H7 (cell line): ENCODE data around the gene SYT15. TPM values are rescaled to one million over a fixed set of nuclear protein-coding genes. Genes with fewer than 3 reads are reported as not detected.
A peak's percentile ranks its signal among the peaks of the same experiment; 100 is the strongest.
"Not testable (repeated sequence)": the region's sequence is repeated elsewhere in the genome, so short reads cannot be mapped to it uniquely, and the experiment has no call there.

ENCODE experiments used
- DNase-seq: peaks from one replicate; pipeline ENCODE4 v3.0.0; 2012
- H3K27me3 ChIP-seq: 2 replicates; pipeline ENCODE4 v1.6.0; 2011; ENCODE audit warnings: mild to moderate bottlenecking, low read length; ENCODE audit not compliant: control insufficient read depth, insufficient read depth
- H3K36me3 ChIP-seq: replicated peaks from 2 replicates; pipeline ENCODE4 v1.5.1; 2011; ENCODE audit warnings: low read length; ENCODE audit not compliant: control insufficient read depth, insufficient read depth
- H3K4me3 ChIP-seq: 2 replicates; pipeline ENCODE4 v1.5.1; 2011; ENCODE audit warnings: low read depth, mild to moderate bottlenecking, control low read depth, low read length, moderate library complexity; ENCODE audit not compliant: insufficient read depth
- total RNA-seq: library from RNA; depleted of rRNA; stranded (reverse); fragments of >200 nt; shearing (Covaris generic); gene quantifications from 2 replicates; pipeline ENCODE4 v1.2.3, GENCODE V29; 2014; rRNA removed

SYT15 gene
- total RNA-seq, 1 experiment from 2014 or later, result not detected

- not testable (repeated sequence) for H3K36me3 ChIP-seq, H3K4me3 ChIP-seq, H3K27me3 ChIP-seq
Measured at GRCh38 chr10:46623899-46624654, 45.1 kb downstream of the SYT15 start.

DNA sequence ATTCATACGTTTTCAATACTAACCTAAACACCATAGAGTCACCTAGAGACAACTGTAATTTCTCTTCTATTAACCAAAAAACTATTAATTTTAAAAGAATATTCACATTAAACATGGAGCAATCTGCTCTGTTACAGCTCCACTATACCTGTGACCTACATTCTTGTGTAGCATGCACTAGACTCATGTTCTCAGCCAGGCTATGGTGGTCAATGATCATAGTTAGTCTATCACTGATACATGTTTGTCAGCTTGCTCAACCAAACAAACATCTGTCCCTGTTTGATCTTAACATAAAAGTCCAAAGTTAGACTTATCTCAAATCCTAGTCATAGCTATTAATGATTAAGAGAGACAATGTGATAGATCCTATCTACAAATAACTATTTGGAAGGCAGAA, 50.9 kb downstream of the SYT15 start:
- not testable (repeated sequence) for H3K4me3 ChIP-seq, DNase-seq, H3K27me3 ChIP-seq, H3K36me3 ChIP-seq

More at GRCh38 chr10:46623899-46624654, 45.1 kb downstream of the SYT15 start:
- not testable (repeated sequence) for DNase-seq

- H3K27me3 ChIP-seq, H3K36me3 ChIP-seq, H3K4me3 ChIP-seq, DNase-seq: not testable (repeated sequence)
Measured at GRCh38 chr10:46630816-46631215, 51.9 kb downstream of the SYT15 start.

DNA sequence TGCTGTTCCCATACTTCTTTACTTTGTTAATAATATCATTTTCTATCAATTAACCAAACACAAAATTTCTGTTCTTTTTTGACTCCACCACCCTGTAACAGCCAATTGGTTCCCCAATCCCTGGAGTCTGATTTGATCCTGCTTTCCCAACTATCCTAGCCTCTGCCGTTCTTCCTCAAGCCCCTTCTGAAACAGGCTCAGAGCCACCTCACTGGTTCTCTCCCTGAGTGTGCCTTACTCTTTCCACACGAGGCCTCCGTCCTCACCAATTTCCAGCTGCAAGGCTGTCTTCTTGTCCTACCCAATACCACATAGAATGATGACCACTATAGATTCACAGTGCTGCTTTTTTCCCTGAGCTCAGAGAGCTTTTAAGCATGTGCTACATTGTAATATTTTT, 52.8 kb downstream of the SYT15 start:
- H3K4me3 ChIP-seq, H3K36me3 ChIP-seq, H3K27me3 ChIP-seq, DNase-seq: not testable (repeated sequence)

DNA sequence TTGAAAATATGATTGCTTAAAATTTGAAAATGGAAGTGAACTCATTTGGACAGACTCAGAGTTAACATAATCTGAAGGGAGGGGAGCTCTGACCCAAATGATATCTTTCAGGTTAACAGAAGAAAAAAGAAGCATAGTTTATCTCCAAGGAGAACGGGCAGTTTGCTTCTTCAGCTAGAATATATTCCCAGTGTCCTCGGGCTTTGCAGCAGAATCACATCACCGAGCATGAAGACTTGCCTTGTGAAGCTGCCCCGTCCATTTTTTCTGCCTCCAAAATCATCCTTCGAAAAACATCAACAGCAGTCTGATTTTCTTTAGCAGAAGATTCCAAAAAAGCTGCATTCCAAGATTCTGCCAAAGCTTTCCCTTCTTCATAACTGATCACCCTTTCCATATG, 55.8 kb downstream of the SYT15 start:
- not testable (repeated sequence) for H3K4me3 ChIP-seq, H3K36me3 ChIP-seq, DNase-seq, H3K27me3 ChIP-seq

GRCh38 chr10:46635364-46635959, 56.5 kb downstream of the SYT15 start:
- peak overlapping the region; percentile 12; the same call in 1 of the 2 replicates for H3K4me3 ChIP-seq
- not testable (repeated sequence) for DNase-seq, H3K27me3 ChIP-seq, H3K36me3 ChIP-seq

GRCh38 chr10:46640005-46640404, 61.1 kb downstream of the SYT15 start:
- not testable (repeated sequence) for DNase-seq, H3K36me3 ChIP-seq, H3K4me3 ChIP-seq, H3K27me3 ChIP-seq

Other genes with a start within 250 kb of the SYT15 start
- gene ANXA8L1, start 203.4 kb upstream of the SYT15 start, total RNA-seq, result not detected in 2 replicates
- not detected in 2 replicates for gene NPY4R, start 113.2 kb upstream of the SYT15 start, total RNA-seq
- gene GPRIN2, start 22.5 kb upstream of the SYT15 start, total RNA-seq, result 4.3 and 4.7 TPM in 2 replicates